Neural cell (in vitro differentiated cells): ENCODE measurements around the gene TBX19. TPM values are rescaled to one million over a fixed set of nuclear protein-coding genes. Genes with fewer than 3 reads are reported as not detected.

Experiments
- polyA plus RNA-seq: library from polyadenylated mRNA; depleted of rRNA; stranded (reverse); fragments of >200 nt; gene quantifications from 2 replicates; pipeline ENCODE4 v1.2.3, GENCODE V29; 2014
- small RNA-seq, 3 experiments: library from RNA; depleted of rRNA; stranded (forward); fragments of <200 nt; gene quantifications; one replicate each; pipeline ENCODE3, GENCODE V24; 2012

The TBX19 gene
- polyA plus RNA-seq, 1 donor from 2014 or later = 0.42 TPM

Small RNA genes within 50 kb of the gene (small RNA-seq; reads per million reads assigned to genes)
- 0 to 0.03 (median 0) reads per million in 3 experiments for gene RNU6-1310P

Other genes starting within 250 kb of the TBX19 start
- gene GPR161, start 143.9 kb upstream of the TBX19 start, polyA plus RNA-seq = 39.0 and 45.5 TPM in 2 replicates
- 98.1 and 131 TPM in 2 replicates for gene TIPRL, start 101.9 kb upstream of the TBX19 start, polyA plus RNA-seq
- gene SFT2D2, start 54.9 kb upstream of the TBX19 start, polyA plus RNA-seq = 4.5 and 8.3 TPM in 2 replicates